ENCODE results near the gene KCNQ1OT1. TPM values are rescaled to one million over a fixed set of nuclear protein-coding genes. Genes with fewer than 3 reads are reported as not detected.

The KCNQ1OT1 gene
- 0.65 and 1.5 TPM in 2 replicates for total RNA-seq

DNA sequence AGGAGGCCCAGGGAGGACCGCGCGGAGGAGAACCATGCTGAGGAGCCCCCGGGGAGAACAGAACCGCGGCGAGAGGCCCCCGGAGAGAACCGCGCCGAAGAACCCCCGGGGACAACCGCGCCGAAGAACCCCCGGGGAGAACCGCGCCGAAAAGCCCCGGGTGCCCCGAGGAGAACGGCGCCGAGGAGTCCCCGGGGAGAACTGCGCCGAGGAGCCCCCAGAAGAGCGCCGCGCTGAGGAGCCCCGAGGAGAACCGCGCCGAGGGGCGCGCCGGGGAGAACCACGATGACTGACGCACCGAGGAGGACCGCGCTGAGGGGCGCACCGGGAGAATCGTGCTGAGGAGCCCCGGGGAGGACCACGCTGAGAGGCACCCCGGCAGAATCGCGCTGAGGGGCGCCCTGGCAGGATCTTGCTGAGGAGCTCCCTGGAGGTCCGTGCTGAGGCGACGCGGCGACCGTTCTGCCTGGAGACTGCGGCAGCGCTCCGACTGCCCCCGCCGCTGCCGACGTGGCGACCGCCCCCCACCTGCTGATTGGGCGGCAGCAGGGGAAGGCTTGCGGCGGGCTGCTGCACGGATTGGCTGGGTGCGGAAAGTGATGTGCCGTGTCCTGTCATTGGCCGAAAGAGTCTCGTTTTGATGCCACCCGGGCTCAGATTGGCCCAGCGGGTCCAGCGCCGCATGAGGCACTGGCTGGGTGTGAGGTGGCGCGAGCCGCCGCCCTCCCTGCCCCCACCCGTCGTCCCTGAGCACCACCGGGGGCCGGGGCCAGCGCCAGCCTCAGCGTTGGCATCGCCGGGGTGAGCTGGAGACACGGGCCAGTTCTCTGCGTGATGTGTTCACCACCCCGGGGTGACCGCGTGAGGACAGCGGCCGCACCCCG lies at the start of gene KCNQ1OT1:
KCNQ1OT1 (minus strand) TSS at position 464 of the 884 bp plus-strand sequence.

Other genes with a start within 250 kb of the KCNQ1OT1 start
- gene CDKN1C, start 185.8 kb upstream of the KCNQ1OT1 start, total RNA-seq, result 3.2 and 5.8 TPM in 2 replicates
- gene PHLDA2, start 229.4 kb upstream of the KCNQ1OT1 start, total RNA-seq, result 7.1 and 8.1 TPM in 2 replicates

Measured in epithelial cell of umbilical artery (primary cell).